GM12878 (cell line): Measurements from ENCODE around the gene SETD2. TPM values are rescaled to one million over a fixed set of nuclear protein-coding genes. Genes with fewer than 3 reads are reported as not detected.
A peak's percentile ranks its signal among the peaks of the same experiment; 100 is the strongest.

Source experiments
- ATAC-seq: fragments of 200-7000 bp; cut with Tn5 transposase; 3 replicates; pipeline ENCODE4 v1.9.1; 2020; ENCODE audit warnings: mild to moderate bottlenecking, moderate library complexity
- BruUV-seq: library from RNA; stranded (reverse); fragments of 400-500 nt; replicated peaks from 2 replicates; lab custom pipeline; 2021; lab: Mats Ljungman, UMichigan
- CTCF ChIA-PET: fragments of 300-600 bp; sonication (Branson Sonifier 250); formaldehyde crosslinking; extraction: SDS; loops from one replicate; lab custom pipeline; 2021; ENCODE audit warnings: inconsistent platforms; lab: Yijun Ruan, JAX
- POLR2A ChIA-PET: fragments of 350-600 bp; formaldehyde crosslinking; extraction: SDS; loops from one replicate; lab custom pipeline; 2021; ENCODE audit warnings: inconsistent platforms; lab: Charles Lee
- RAD21 ChIA-PET: fragments of 300-600 bp; sonication (Branson Sonifier 250); formaldehyde crosslinking; loops from one replicate; lab custom pipeline; 2023; ENCODE audit warnings: antibody characterized with exemption; ENCODE audit not compliant: unreplicated experiment; lab: Charles Lee
- SMC1A ChIA-PET: fragments of 300-600 bp; sonication (Branson Sonifier 250); formaldehyde crosslinking; loops from one replicate; lab custom pipeline; 2023; ENCODE audit not compliant: unreplicated experiment, uncharacterized antibody; lab: Charles Lee
- DNase-seq: peaks from one replicate; pipeline ENCODE4 v3.0.0-alpha.2; 2011; ENCODE audit warnings: low read depth, low spot score
- FAIRE-seq: peaks from 3 replicates; lab custom pipeline; 2011; peaks lifted over from hg19 to GRCh38; lab: Jason Lieb, UNC
- H2AFZ ChIP-seq: 2 replicates; pipeline ENCODE4 v1.6.0; 2011; ENCODE audit warnings: low read depth, low read length, control low read depth; ENCODE audit not compliant: control insufficient read depth
- H3K27ac ChIP-seq: 2 replicates; pipeline ENCODE4 v1.5.1; 2011; ENCODE audit warnings: control low read depth; ENCODE audit not compliant: control insufficient read depth, insufficient read depth
- H3K27me3 ChIP-seq, 2 experiments: replicated peaks in 1 of 2; 2 replicates each; pipeline versions ENCODE4 v1.6.0 to v1.6.1; 2011; ENCODE audit warnings: low read length in 1 of 2; ENCODE audit not compliant: control insufficient read depth in 2 of 2, insufficient read depth in 2 of 2
- H3K36me3 ChIP-seq, 2 experiments: 2 replicates each; pipeline ENCODE4 v1.5.1; 2011; ENCODE audit warnings: low read length in 1 of 2; ENCODE audit not compliant: control insufficient read depth in 2 of 2, insufficient read depth in 2 of 2
- H3K4me1 ChIP-seq: 2 replicates; pipeline ENCODE4 v1.6.1; 2011; ENCODE audit warnings: mild to moderate bottlenecking, low read length, moderate library complexity, mixed read lengths; ENCODE audit not compliant: control insufficient read depth, insufficient read depth
- H3K4me2 ChIP-seq: 2 replicates; pipeline ENCODE4 v1.6.0; 2011; ENCODE audit warnings: control low read depth; ENCODE audit not compliant: control insufficient read depth, insufficient read depth
- H3K4me3 ChIP-seq: fragments of 200-600 bp; sonication (generic); 2 replicates; pipeline ENCODE4 v1.5.1; 2016
- H3K79me2 ChIP-seq: 2 replicates; pipeline ENCODE4 v1.6.0; 2011; ENCODE audit warnings: low read length; ENCODE audit not compliant: control insufficient read depth, insufficient read depth
- H3K9ac ChIP-seq: 2 replicates; pipeline ENCODE4 v1.8.0; 2011; ENCODE audit warnings: low read length, control low read depth, mixed read lengths; ENCODE audit not compliant: control insufficient read depth, insufficient read depth
- H3K9me3 ChIP-seq: replicated peaks from 3 replicates; pipeline ENCODE4 v1.5.1; 2011; ENCODE audit warnings: mild to moderate bottlenecking, low read length; ENCODE audit not compliant: control insufficient read depth, insufficient read depth
- H4K20me1 ChIP-seq: 2 replicates; pipeline ENCODE4 v1.6.0; 2011; ENCODE audit not compliant: control insufficient read depth, insufficient read depth
- BHLHE40 ChIP-seq, 2 experiments: fragments of 450-650 bp in 1 of 2; IDR thresholded peaks; 2 replicates each; pipeline ENCODE4 v1.6.1; 2011 to 2017; ENCODE audit warnings: low read depth in 2 of 2, borderline replicate concordance in 1 of 2, improper control_type of control experiment in 1 of 2, low read length in 1 of 2, mild to moderate bottlenecking in 1 of 2
- BMI1 ChIP-seq: fragments of 450-650 bp; IDR thresholded peaks from 2 replicates; pipeline ENCODE4 v1.6.1; 2016; ENCODE audit warnings: mild to moderate bottlenecking, moderate library complexity, borderline replicate concordance
- BRCA1 ChIP-seq: IDR thresholded peaks from 2 replicates; pipeline ENCODE4 v1.6.1; 2011; ENCODE audit warnings: low read depth, low read length, improper control_type of control experiment
- EED ChIP-seq: sonication (generic); IDR thresholded peaks from 2 replicates; pipeline ENCODE4 v1.6.1; 2016; ENCODE audit warnings: antibody characterized with exemption, low read depth
- FOXK2 ChIP-seq: fragments of 450-650 bp; IDR thresholded peaks from 2 replicates; pipeline ENCODE4 v1.6.1; 2017; ENCODE audit warnings: mild to moderate bottlenecking, moderate library complexity
- FOXM1 ChIP-seq: IDR thresholded peaks from 2 replicates; pipeline ENCODE4 v1.6.1; 2012; ENCODE audit warnings: low read depth, mild to moderate bottlenecking, inconsistent platforms, low read length, moderate library complexity
- HDAC2 ChIP-seq: fragments of 200-600 bp; sonication (generic); IDR thresholded peaks from 2 replicates; pipeline ENCODE4 v1.6.1; 2017
- POU2F2 ChIP-seq: IDR thresholded peaks from 3 replicates; pipeline ENCODE4 v1.6.1; 2011; ENCODE audit warnings: low read depth, mild to moderate bottlenecking, low read length, borderline replicate concordance
- RFX5 ChIP-seq: IDR thresholded peaks from 2 replicates; pipeline ENCODE4 v1.6.1; 2011; ENCODE audit warnings: low read depth, low read length, improper control_type of control experiment
- SIN3A ChIP-seq: IDR thresholded peaks from 2 replicates; pipeline ENCODE4 v1.6.1; 2012; ENCODE audit warnings: low read depth, low read length, improper control_type of control experiment
- SIX5 ChIP-seq: IDR thresholded peaks from 2 replicates; pipeline ENCODE4 v1.6.1; 2011; ENCODE audit warnings: mild to moderate bottlenecking, low read depth, low read length, moderate library complexity; ENCODE audit not compliant: severe bottlenecking
- SMAD5 ChIP-seq: IDR thresholded peaks from 2 replicates; pipeline ENCODE4 v1.6.1; 2016; ENCODE audit warnings: antibody characterized with exemption, low read depth
- SMARCA5 ChIP-seq: fragments of 450-650 bp; IDR thresholded peaks from 2 replicates; pipeline ENCODE4 v1.6.1; 2017; ENCODE audit warnings: mild to moderate bottlenecking
- SP1 ChIP-seq: IDR thresholded peaks from one replicate; pipeline ENCODE4 v1.6.1; 2011; ENCODE audit warnings: low read depth, low read length
- SPI1 ChIP-seq: IDR thresholded peaks from 2 replicates; pipeline ENCODE4 v1.6.1; 2011; ENCODE audit warnings: low read depth, mild to moderate bottlenecking, low read length, moderate library complexity, borderline replicate concordance; ENCODE audit not compliant: insufficient read depth
- SREBF2 ChIP-seq: IDR thresholded peaks from 2 replicates; pipeline ENCODE4 v1.6.1; 2012; ENCODE audit warnings: mild to moderate bottlenecking, low read length
- SUPT20H ChIP-seq: IDR thresholded peaks from 2 replicates; pipeline ENCODE4 v1.6.1; 2011; ENCODE audit warnings: low read depth, mild to moderate bottlenecking, low read length, moderate library complexity, borderline replicate concordance; ENCODE audit not compliant: control insufficient read depth
- TCF12 ChIP-seq: IDR thresholded peaks from 2 replicates; pipeline ENCODE4 v1.6.1; 2011; ENCODE audit warnings: low read depth, mild to moderate bottlenecking, low read length
- ZNF384 ChIP-seq: IDR thresholded peaks from 2 replicates; pipeline ENCODE4 v1.6.1; 2012; ENCODE audit warnings: low read depth, mild to moderate bottlenecking, low read length, improper control_type of control experiment, borderline replicate concordance
- ZNF592 ChIP-seq: fragments of 450-650 bp; IDR thresholded peaks from 2 replicates; pipeline ENCODE4 v1.6.1; 2017; ENCODE audit warnings: mild to moderate bottlenecking, moderate library complexity
- ZZZ3 ChIP-seq: IDR thresholded peaks from 2 replicates; pipeline ENCODE4 v1.6.1; 2011; ENCODE audit warnings: low read depth; ENCODE audit not compliant: control insufficient read depth, insufficient read length
- WGBS: methylation state at CpG from one replicate; pipeline ENCODE4 v1.1.6; 2016; ENCODE audit warnings: low lambda C conversion rate; ENCODE audit not compliant: insufficient replicate concordance, insufficient coverage; ENCODE audit errors: missing lambda C conversion rate; 5-methylcytosine and 5-hydroxymethylcytosine counted together
- in situ Hi-C: fragments of 300-500 bp; cut with MboI; formaldehyde crosslinking; loops from 9 replicates; pipeline ENCODE4 v1.14.3; 2018; ENCODE audit warnings: mixed read lengths
- intact Hi-C: fragments of 100-400 bp; cut with micrococcal nuclease; formaldehyde crosslinking; loops from one replicate; pipeline ENCODE4 v1.14.2; 2022; ENCODE audit not compliant: unreplicated experiment
- polyA plus RNA-seq, 11 experiments: library from polyadenylated mRNA; depleted of rRNA in 4 of 11; unstranded in 6 of 11; stranded (reverse) in 5 of 11; fragments of >200 nt; fragmentation: Nextera tagmentation in 4 of 11; fragmentation: Illumina TruSeq in 1 of 11; extraction: Ambion mirVana in 4 of 11; extraction: Trizol in 1 of 11; gene quantifications; 1 replicate in 1 of 11; 2 replicates in 10 of 11; pipeline versions ENCODE4 v1.2.1 to v1.2.3, GENCODE V29; 2011 to 2016; ENCODE audit warnings: inconsistent platforms in 2 of 11, missing spikeins in 2 of 11, low read depth in 1 of 11
- total RNA-seq, 4 experiments: library from RNA; depleted of rRNA in 3 of 4; stranded (reverse); fragments of >200 nt in 3 of 4; fragmentation: Illumina TruSeq in 1 of 4; extraction: Trizol in 1 of 4; gene quantifications; 2 replicates each; pipeline versions ENCODE4 v1.2.1 to v1.2.3, GENCODE V29; 2013 to 2021

The SETD2 gene
- total and polyA plus RNA-seq, 10 of the 15 experiments (the other 5 are each of a cell fraction or from before 2014, with no cell fraction given): 8.4 to 44.9 (median 24.5) TPM

- Histone ChIP-seq H3K9ac (peak within 1 kb of the TSS; percentile 95), H3K27me3 (no peaks in the 10 kb centered on the region), H3K9me3 (no peaks in the 10 kb centered on the region), H4K20me1 (peaks cover 4% of the 10 kb centered on the region; the same call in 1 of the 2 replicates), H3K36me3 (no peaks in the 10 kb centered on the region), H3K79me2 (peaks cover 73% of the 10 kb centered on the region), H3K4me3 (peak within 1 kb of the TSS; percentile 95), H3K4me2 (peak within 1 kb of the TSS; percentile 79), H2AFZ (peak within 1 kb of the TSS; percentile 83), H3K27ac (peak within 1 kb of the TSS; percentile 91), H3K4me1 (peaks cover 32% of the 10 kb centered on the region)
- intact Hi-C loops (loop anchor here (1.0 kb wide), 2 partner anchors 11 to 49 kb away; no protein-coding TSS in a partner anchor), in situ Hi-C loops (no loop called here)
- SMC1A ChIA-PET: interaction anchor here (1.0 to 9.6 kb wide), 4 partner anchors 10 to 48 kb away, joined by 3 to 126 read pairs (median 6); no protein-coding TSS in a partner anchor
- ATAC-seq: peak; percentile 82
- BruUV-seq: no TSS peak
- peak; percentile 94 for DNase-seq
- WGBS: under 1% methylated on average over 55 of the region's 64 CpGs
- RAD21 ChIA-PET: interaction anchor here (0.6 to 1.5 kb wide), 6 partner anchors 10 to 384 kb away, joined by 3 to 10 read pairs (median 4); no protein-coding TSS in a partner anchor
- peak; percentile 62 for FAIRE-seq
- CTCF ChIA-PET: interaction anchor here (0.7 kb wide), 1 partner anchor 50 kb away, joined by 3 read pairs; no protein-coding TSS in a partner anchor
- POLR2A ChIA-PET: interaction anchor here (0.6 to 4.2 kb wide), 16 partner anchors 11 to 315 kb away, joined by 3 to 25 read pairs (median 5); no protein-coding TSS in a partner anchor
- TF ChIP-seq HDAC2 (no peak), BMI1 (no peak), FOXM1 (no peak), ZNF384 (peak; percentile 99), SPI1 (no peak), SUPT20H (no peak), SMAD5 (peak; percentile 86; the same call in 1 of the 2 replicates), SMARCA5 (peak; percentile 39; the same call in 1 of the 2 replicates), SP1 (peak; percentile 88), EED (no peak), POU2F2 (no peak; the same call in 2 of the 3 replicates), SIN3A (peak; percentile 56; the same call in 1 of the 2 replicates), RFX5 (no peak), BRCA1 (no peak), FOXK2 (no peak), BHLHE40 (IDR thresholded peaks at IDR 0.05; ENCODE audit: borderline replicate concordance in 1 of 2, low read depth in 2 of 2, low read length in 1 of 2) (peak; percentile 63 to 91; a peak in 3 of 4 replicates), ZZZ3 (no peak), SIX5 (peak; percentile 12), ZNF592 (no peak), TCF12 (no peak), SREBF2 (no peak)
Measured at GRCh38 chr3:46976326-46977190, 187.4 kb downstream of the SETD2 start, which contains the start of gene CCDC12. TSS of gene CCDC12 (minus strand) at chr3:46976745. CDS start at chr3:46976732, 13 bp downstream.
